CD4-positive, alpha-beta memory T cell (primary cell): ENCODE measurements around the gene FAM180B. TPM values are rescaled to one million over a fixed set of nuclear protein-coding genes. Genes with fewer than 3 reads are reported as not detected.

Experiments used
- CTCF ChIA-PET: fragments of 350-600 bp; sonication (Branson Sonifier 250); formaldehyde crosslinking; loops from one replicate; lab custom pipeline; 2021; ENCODE audit warnings: inconsistent platforms; ENCODE audit not compliant: partially characterized antibody; lab: Charles Lee
- POLR2A ChIA-PET: fragments of 350-600 bp; sonication (Branson Sonifier 250); formaldehyde crosslinking; loops from one replicate; lab custom pipeline; 2021; ENCODE audit not compliant: partially characterized antibody; lab: Charles Lee
- DNase-seq, 5 donors: peaks; one replicate each; pipeline versions ENCODE4 v3.0.0 to v3.0.0-alpha.2; 2020 to 2022; ENCODE audit warnings: mixed read lengths in 1 of 5
- H3K27ac ChIP-seq: one replicate; pipeline ENCODE4 v1.7.0; 2013; ENCODE audit warnings: low read depth, low read length
- H3K27me3 ChIP-seq: 2 replicates; pipeline ENCODE4 v1.7.0; 2013; ENCODE audit warnings: mild to moderate bottlenecking, low read length, moderate library complexity; ENCODE audit not compliant: insufficient read depth
- H3K36me3 ChIP-seq: 2 replicates; pipeline ENCODE4 v1.7.0; 2013; ENCODE audit warnings: mild to moderate bottlenecking, low read length, moderate library complexity; ENCODE audit not compliant: insufficient read depth
- H3K4me1 ChIP-seq: 2 replicates; pipeline ENCODE4 v1.7.0; 2013; ENCODE audit warnings: mild to moderate bottlenecking, low read length, moderate library complexity; ENCODE audit not compliant: insufficient read depth
- H3K4me3 ChIP-seq, 2 donors: one replicate each; pipeline ENCODE4 v1.7.0; 2013; ENCODE audit warnings: low read length in 2 of 2, mild to moderate bottlenecking in 1 of 2
- H3K9me3 ChIP-seq, 2 donors: one replicate each; pipeline ENCODE4 v1.7.0; 2013; ENCODE audit warnings: low read length in 2 of 2, control low read depth in 1 of 2; ENCODE audit not compliant: control insufficient read depth in 1 of 2
- H3K27ac Mint-ChIP-seq, 7 donors: one replicate each; pipeline ENCODE4 v1.8.0; 2020 to 2021; ENCODE audit warnings: mixed read lengths in 7 of 7, mild to moderate bottlenecking in 6 of 7, inconsistent platforms in 3 of 7, moderate library complexity in 3 of 7
- H3K27me3 Mint-ChIP-seq, 2 donors: one replicate each; pipeline ENCODE4 v1.8.0; 2020 to 2021; ENCODE audit warnings: mixed read lengths in 2 of 2
- H3K36me3 Mint-ChIP-seq, 2 donors: one replicate each; pipeline ENCODE4 v1.8.0; 2020 to 2021; ENCODE audit warnings: mixed read lengths in 2 of 2, inconsistent platforms in 1 of 2, mild to moderate bottlenecking in 1 of 2
- H3K4me1 Mint-ChIP-seq, 4 donors: one replicate each; pipeline ENCODE4 v1.8.0; 2020 to 2021; ENCODE audit warnings: mixed read lengths in 4 of 4, mild to moderate bottlenecking in 1 of 4
- H3K4me3 Mint-ChIP-seq, 8 donors: one replicate each; pipeline ENCODE4 v1.8.0; 2020 to 2021; ENCODE audit warnings: mixed read lengths in 8 of 8, mild to moderate bottlenecking in 7 of 8, moderate library complexity in 6 of 8, inconsistent platforms in 3 of 8
- H3K9me3 Mint-ChIP-seq, 8 donors: one replicate each; pipeline ENCODE4 v1.8.0; 2020 to 2021; ENCODE audit warnings: mixed read lengths in 8 of 8, mild to moderate bottlenecking in 5 of 8, inconsistent platforms in 3 of 8, moderate library complexity in 1 of 8
- intact Hi-C: fragments of 100-400 bp; cut with micrococcal nuclease; formaldehyde crosslinking; loops from one replicate; pipeline ENCODE4 v1.15.1; 2023
- polyA plus RNA-seq, 2 donors: library from polyadenylated mRNA; unstranded; fragments of 300-500 nt; fragmentation: Illumina TruSeq; gene quantifications; one replicate each; pipeline ENCODE4 v1.2.3, GENCODE V29; 2021
- total RNA-seq, 2 experiments: library from RNA; stranded (reverse); gene quantifications; one replicate each; pipeline ENCODE4 v1.2.3, GENCODE V29; 2021

Gene FAM180B
- total and polyA plus RNA-seq, 4 experiments from 2014 or later: 0.25 TPM; not detected in 3

DNA sequence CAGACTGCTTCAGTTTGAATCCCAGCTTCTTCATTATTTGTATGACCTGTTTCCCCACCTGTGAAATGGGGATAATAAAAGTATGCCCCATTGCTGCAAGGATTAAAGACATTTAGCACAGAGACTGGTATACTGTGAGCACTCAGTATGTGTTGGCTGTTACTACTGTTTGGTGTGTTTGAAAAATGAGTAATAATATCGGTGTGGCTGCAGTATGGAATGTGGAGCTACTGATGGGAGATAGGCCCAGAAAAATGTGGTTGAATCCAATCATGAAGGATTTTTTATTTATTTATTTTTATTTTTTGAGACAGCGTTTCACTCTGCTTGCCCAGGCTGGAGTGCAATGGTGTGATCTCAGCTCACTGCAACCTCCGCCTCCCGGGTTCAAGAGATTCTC lies 16.8 kb downstream of the FAM180B start:
- Histone ChIP-seq H3K27me3 (no peaks in the 10 kb centered on the region), H3K4me1 (no peaks in the 10 kb centered on the region), H3K9me3 (no peaks in the 10 kb centered on the region), H3K36me3 (no peaks in the 10 kb centered on the region), H3K4me3 (no peak overlapping the region), H3K27ac (no peak overlapping the region)
- Mint-ChIP-seq H3K4me1 (peaks cover 0 to 1% (median 0%) of the 10 kb centered on the region in 4 donors), H3K9me3 (peaks cover 0 to 2% (median 0%) of the 10 kb centered on the region in 8 donors), H3K4me3 (no peak overlapping the region), H3K27me3 (peaks cover 0 to 1% of the 10 kb centered on the region in 2 donors), H3K27ac (no peak overlapping the region), H3K36me3 (peaks cover 0 to 11% of the 10 kb centered on the region in 2 donors)
- CTCF ChIA-PET: no interaction called here
- no peak for DNase-seq
- POLR2A ChIA-PET: no interaction called here
- intact Hi-C loops: no loop called here

GRCh38 chr11:47605921-47606320 lies 19.4 kb downstream of the FAM180B start:
- no peak overlapping the region for H3K27ac ChIP-seq
- H3K36me3 Mint-ChIP-seq: peaks cover 3 to 6% of the 10 kb centered on the region in 2 donors
- no peak overlapping the region for H3K4me3 ChIP-seq
- no peak overlapping the region for H3K4me3 Mint-ChIP-seq
- intact Hi-C loops: no loop called here
- no peaks in the 10 kb centered on the region for H3K4me1 ChIP-seq
- DNase-seq: no peak
- peaks cover 0 to 1% (median 0%) of the 10 kb centered on the region in 4 donors for H3K4me1 Mint-ChIP-seq
- H3K27me3 ChIP-seq: no peaks in the 10 kb centered on the region
- H3K36me3 ChIP-seq: no peaks in the 10 kb centered on the region
- POLR2A ChIA-PET: no interaction called here
- CTCF ChIA-PET: interaction anchor here (1.4 kb wide), 1 partner anchor 11 kb away, joined by 4 read pairs; no protein-coding TSS in a partner anchor
- no peaks in the 10 kb centered on the region for H3K9me3 ChIP-seq
- no peak overlapping the region for H3K27ac Mint-ChIP-seq
- peaks cover 0 to 2% (median 0%) of the 10 kb centered on the region in 8 donors for H3K9me3 Mint-ChIP-seq
- no peaks in the 10 kb centered on the region for H3K27me3 Mint-ChIP-seq

DNA sequence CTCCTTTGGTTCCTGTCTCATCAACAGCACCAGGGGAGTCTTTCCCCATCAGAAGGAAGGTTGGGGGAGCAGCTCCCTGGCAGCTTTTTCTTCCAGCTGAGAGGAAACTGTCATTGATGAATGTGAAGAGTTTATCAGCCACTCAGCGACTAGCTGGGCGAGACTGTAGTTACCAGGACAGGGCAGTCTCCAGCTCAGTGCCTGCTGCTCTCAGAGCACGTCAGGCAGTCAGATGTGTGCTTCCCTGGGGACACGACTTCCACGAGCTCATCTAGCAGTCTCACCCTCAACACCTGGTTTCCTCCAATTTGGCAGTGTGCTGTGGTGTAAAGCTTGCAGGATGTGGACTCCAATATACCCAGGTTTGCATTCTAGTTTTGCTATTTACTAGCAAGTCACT lies 20.3 kb downstream of the FAM180B start:
- no peak overlapping the region for H3K27ac ChIP-seq
- no peak for DNase-seq
- no peaks in the 10 kb centered on the region for H3K27me3 Mint-ChIP-seq
- no peaks in the 10 kb centered on the region for H3K4me1 ChIP-seq
- peak overlapping the region in 1 of 7 donors; percentile 48 for H3K27ac Mint-ChIP-seq
- POLR2A ChIA-PET: no interaction called here
- no peaks in the 10 kb centered on the region for H3K9me3 Mint-ChIP-seq
- no peaks in the 10 kb centered on the region for H3K27me3 ChIP-seq
- H3K4me3 Mint-ChIP-seq: no peak overlapping the region
- H3K9me3 ChIP-seq: no peaks in the 10 kb centered on the region
- no peaks in the 10 kb centered on the region for H3K36me3 ChIP-seq
- intact Hi-C loops: no loop called here
- CTCF ChIA-PET: interaction anchor here (1.4 kb wide), 1 partner anchor 10 kb away, joined by 4 read pairs; no protein-coding TSS in a partner anchor
- H3K4me1 Mint-ChIP-seq: peaks cover 0 to 1% (median 0%) of the 10 kb centered on the region in 4 donors
- no peak overlapping the region for H3K4me3 ChIP-seq
- peaks cover 6% of the 10 kb centered on the region in 2 donors for H3K36me3 Mint-ChIP-seq

GRCh38 chr11:47607380-47607779 lies 20.9 kb downstream of the FAM180B start:
- Histone ChIP-seq H3K36me3 (no peaks in the 10 kb centered on the region), H3K27ac (no peak overlapping the region), H3K4me3 (no peak overlapping the region), H3K27me3 (no peaks in the 10 kb centered on the region), H3K9me3 (no peaks in the 10 kb centered on the region), H3K4me1 (no peaks in the 10 kb centered on the region)
- no peaks in the 10 kb centered on the region for H3K27me3 Mint-ChIP-seq
- H3K9me3 Mint-ChIP-seq: no peaks in the 10 kb centered on the region
- ChIA-PET POLR2A (no interaction called here), CTCF (no interaction called here)
- intact Hi-C loops: no loop called here
- H3K4me1 Mint-ChIP-seq: peaks cover 0 to 1% (median 0%) of the 10 kb centered on the region in 4 donors
- H3K27ac Mint-ChIP-seq: no peak overlapping the region
- no peak overlapping the region for H3K4me3 Mint-ChIP-seq
- peaks cover 6% of the 10 kb centered on the region in 2 donors for H3K36me3 Mint-ChIP-seq
- no peak for DNase-seq

DNA sequence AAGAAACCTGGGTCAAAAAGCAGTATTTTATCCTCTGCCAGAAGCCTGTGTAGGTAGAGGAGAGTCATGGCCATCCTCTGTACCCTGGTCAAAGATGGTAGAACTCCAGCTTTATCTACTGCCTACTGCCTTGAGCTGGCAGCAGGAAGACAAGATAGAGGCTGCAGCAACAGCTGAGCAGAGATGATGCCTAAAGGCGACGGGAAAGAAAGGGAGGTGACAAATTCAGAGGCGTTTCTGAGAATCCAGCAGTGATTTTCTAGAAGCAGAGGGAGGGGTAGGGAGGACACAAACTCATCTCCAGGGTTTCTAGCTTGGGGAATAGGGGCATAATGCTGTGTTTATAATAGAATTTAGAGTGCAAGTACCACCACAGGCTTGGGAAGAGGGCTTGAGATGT lies 23.2 kb downstream of the FAM180B start:
- no peak for DNase-seq
- intact Hi-C loops: no loop called here
- Mint-ChIP-seq H3K36me3 (peaks cover 6 to 9% of the 10 kb centered on the region in 2 donors), H3K9me3 (no peaks in the 10 kb centered on the region), H3K4me1 (peaks cover 0 to 1% (median 0%) of the 10 kb centered on the region in 4 donors), H3K4me3 (no peak overlapping the region), H3K27ac (no peak overlapping the region), H3K27me3 (no peaks in the 10 kb centered on the region)
- Histone ChIP-seq H3K4me3 (no peak overlapping the region), H3K36me3 (no peaks in the 10 kb centered on the region), H3K4me1 (no peaks in the 10 kb centered on the region), H3K27me3 (no peaks in the 10 kb centered on the region), H3K9me3 (no peaks in the 10 kb centered on the region), H3K27ac (no peak overlapping the region)
- ChIA-PET CTCF (interaction anchor here (0.7 kb wide), 1 partner anchor 423 kb away, joined by 3 read pairs; no protein-coding TSS in a partner anchor), POLR2A (no interaction called here)

- ChIA-PET POLR2A (no interaction called here), CTCF (no interaction called here)
- no peak for DNase-seq
- Histone ChIP-seq H3K27ac (no peak overlapping the region), H3K27me3 (no peaks in the 10 kb centered on the region), H3K9me3 (no peaks in the 10 kb centered on the region), H3K4me1 (no peaks in the 10 kb centered on the region), H3K36me3 (no peaks in the 10 kb centered on the region), H3K4me3 (no peak overlapping the region)
- no peaks in the 10 kb centered on the region for H3K27me3 Mint-ChIP-seq
- no peak overlapping the region for H3K4me3 Mint-ChIP-seq
- intact Hi-C loops: no loop called here
- peaks cover 0 to 9% of the 10 kb centered on the region in 2 donors for H3K36me3 Mint-ChIP-seq
- no peak overlapping the region for H3K27ac Mint-ChIP-seq
- peaks cover 0 to 1% (median 0%) of the 10 kb centered on the region in 4 donors for H3K4me1 Mint-ChIP-seq
- H3K9me3 Mint-ChIP-seq: no peaks in the 10 kb centered on the region
Measured at GRCh38 chr11:47611348-47611794, 24.9 kb downstream of the FAM180B start.

DNA sequence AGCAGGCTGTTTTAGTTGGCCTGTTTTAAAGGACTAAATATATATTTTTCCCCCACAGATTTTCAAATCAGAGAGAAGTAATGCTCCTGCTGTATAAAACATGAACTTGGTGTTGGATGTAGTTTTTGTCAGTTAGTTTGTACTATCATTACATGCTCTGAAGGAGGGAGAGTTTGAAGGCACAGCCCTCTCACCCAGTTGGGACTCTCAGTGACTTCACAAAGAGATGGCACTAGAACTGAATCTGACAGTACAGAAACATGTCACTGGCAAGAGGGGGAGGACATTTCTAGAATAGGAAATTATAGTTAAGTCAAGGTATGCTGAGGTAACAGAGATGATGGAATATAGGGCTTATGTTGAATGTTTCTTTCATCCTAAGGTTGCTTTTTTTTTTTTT lies 28.8 kb downstream of the FAM180B start:
- Mint-ChIP-seq H3K4me1 (no peaks in the 10 kb centered on the region), H3K36me3 (peaks cover 10 to 21% of the 10 kb centered on the region in 2 donors), H3K27ac (peak overlapping the region in 2 of 7 donors; percentile 30 to 84), H3K27me3 (no peaks in the 10 kb centered on the region), H3K9me3 (no peaks in the 10 kb centered on the region), H3K4me3 (no peak overlapping the region)
- Histone ChIP-seq H3K27me3 (no peaks in the 10 kb centered on the region), H3K4me1 (no peaks in the 10 kb centered on the region), H3K9me3 (no peaks in the 10 kb centered on the region), H3K36me3 (peaks cover under 1% of the 10 kb centered on the region), H3K4me3 (no peak overlapping the region), H3K27ac (no peak overlapping the region)
- ChIA-PET CTCF (no interaction called here), POLR2A (no interaction called here)
- no peak for DNase-seq
- intact Hi-C loops: no loop called here
